A549 (cell line): ENCODE measurements around the gene KPTN. TPM values are rescaled to one million over a fixed set of nuclear protein-coding genes. Genes with fewer than 3 reads are reported as not detected.

ENCODE experiments used
- ATAC-seq, 2 experiments: fragments of 200-7000 bp in 1 of 2; fragments of >200 bp in 1 of 2; cut with Nextera tagmentation in 1 of 2; cut with Tn5 transposase in 1 of 2; 3 replicates each; pipeline versions ENCODE4 v1.8.0 to v1.9.1; 2018 to 2020; ENCODE audit warnings: mild to moderate bottlenecking in 1 of 2, moderate library complexity in 1 of 2
- CTCF ChIA-PET: fragments of 300-600 bp; sonication (Branson Sonifier 250); formaldehyde crosslinking; extraction: SDS; loops from one replicate; lab custom pipeline; 2021; ENCODE audit warnings: antibody characterized with exemption, inconsistent platforms; lab: Yijun Ruan, JAX
- POLR2A ChIA-PET: fragments of 350-600 bp; formaldehyde crosslinking; extraction: SDS; loops from one replicate; lab custom pipeline; 2021; ENCODE audit warnings: antibody characterized with exemption, inconsistent platforms; lab: Yijun Ruan, JAX
- DNase-seq, 2 experiments: peaks; one replicate each; pipeline versions ENCODE4 v3.0.0 to v3.0.0-alpha.2; 2011 to 2016; ENCODE audit warnings: low read depth in 1 of 2, low spot score in 1 of 2
- FAIRE-seq: peaks from 2 replicates; lab custom pipeline; 2011; peaks lifted over from hg19 to GRCh38; lab: Jason Lieb, UNC
- H3K27ac ChIP-seq, 2 experiments: fragments of >200 bp; sonication (Bioruptor Twin); formaldehyde crosslinking; 3 replicates each; pipeline ENCODE4 v1.5.1; 2016 to 2017
- H3K4me1 ChIP-seq: fragments of >200 bp; sonication (Bioruptor Twin); formaldehyde crosslinking; 3 replicates; pipeline ENCODE4 v1.6.1; 2016
- H3K4me2 ChIP-seq: fragments of >200 bp; sonication (Bioruptor Twin); formaldehyde crosslinking; 3 replicates; pipeline ENCODE4 v1.6.1; 2016
- H3K4me3 ChIP-seq: fragments of >200 bp; sonication (Bioruptor Twin); formaldehyde crosslinking; 3 replicates; pipeline ENCODE4 v1.5.1; 2016
- H3K9me3 ChIP-seq: fragments of >200 bp; sonication (Bioruptor Twin); formaldehyde crosslinking; 3 replicates; pipeline ENCODE4 v1.6.1; 2016
- BHLHE40 ChIP-seq: IDR thresholded peaks from 2 replicates; pipeline ENCODE4 v1.6.1; 2012; ENCODE audit warnings: low read depth, low read length, inconsistent platforms
- CBX8 ChIP-seq: fragments of 200-600 bp; sonication (generic); IDR thresholded peaks from 2 replicates; pipeline ENCODE4 v1.6.1; 2016
- CEBPB ChIP-seq, 2 experiments: fragments of >200 bp in 1 of 2; sonication (Bioruptor Twin) in 1 of 2; formaldehyde crosslinking in 1 of 2; IDR thresholded peaks; 2 replicates each; pipeline ENCODE4 v1.6.1; 2012 to 2016
- CHD4 ChIP-seq: fragments of 200-600 bp; sonication (generic); IDR thresholded peaks from 2 replicates; pipeline ENCODE4 v1.6.1; 2016; ENCODE audit warnings: antibody characterized with exemption, mild to moderate bottlenecking, borderline replicate concordance
- EP300 ChIP-seq, 2 experiments: fragments of >200 bp; sonication (Bioruptor Twin); formaldehyde crosslinking; IDR thresholded peaks; 2 replicates in 1 of 2; 3 replicates in 1 of 2; pipeline ENCODE4 v1.6.1; 2016 to 2017
- ESRRA ChIP-seq: fragments of 150-350 bp; IDR thresholded peaks from 2 replicates; pipeline ENCODE4 v1.6.1; 2014; ENCODE audit warnings: mild to moderate bottlenecking, low read length, borderline replicate concordance
- FOSL2 ChIP-seq, 2 experiments: fragments of 450-650 bp in 1 of 2; fragments of >200 bp in 1 of 2; sonication (Bioruptor Twin) in 1 of 2; formaldehyde crosslinking; IDR thresholded peaks; 2 replicates each; pipeline versions ENCODE4 v1.5.0 to v1.6.1; 2016 to 2020; ENCODE audit warnings: mild to moderate bottlenecking in 1 of 2, moderate library complexity in 1 of 2
- HEYL ChIP-seq: fragments of 250-450 bp; sonication (Bioruptor Pico); IDR thresholded peaks from 2 replicates; pipeline ENCODE4 v1.8.0; 2021; ENCODE audit warnings: mild to moderate bottlenecking, moderate library complexity
- HOXA7 ChIP-seq: fragments of 250-450 bp; sonication (Bioruptor Pico); IDR thresholded peaks from 2 replicates; pipeline ENCODE4 v1.5.0; 2020; ENCODE audit warnings: mild to moderate bottlenecking, moderate library complexity
- JUN ChIP-seq, 2 experiments: fragments of >200 bp; sonication (Bioruptor Twin); formaldehyde crosslinking; IDR thresholded peaks; 2 replicates in 1 of 2; 3 replicates in 1 of 2; pipeline ENCODE4 v1.6.1; 2016 to 2017
- MAFK ChIP-seq: fragments of 450-650 bp; IDR thresholded peaks from 2 replicates; pipeline ENCODE4 v1.6.1; 2014; ENCODE audit not compliant: partially characterized antibody
- MYC ChIP-seq: IDR thresholded peaks from 2 replicates; pipeline ENCODE4 v1.6.1; 2012; ENCODE audit warnings: mild to moderate bottlenecking, inconsistent platforms, low read length, improper control_type of control experiment, borderline replicate concordance
- NFE2L2 ChIP-seq: fragments of 150-350 bp; conservative IDR thresholded peaks from 2 replicates; pipeline ENCODE4 v1.6.1; 2014; ENCODE audit warnings: low read length
- NR3C1 ChIP-seq: fragments of >200 bp; sonication (Bioruptor Twin); formaldehyde crosslinking; IDR thresholded peaks from 3 replicates; pipeline ENCODE4 v1.6.1; 2017
- PHF8 ChIP-seq: fragments of 200-600 bp; sonication (generic); IDR thresholded peaks from 2 replicates; pipeline ENCODE4 v1.6.1; 2016; ENCODE audit warnings: low read depth, mild to moderate bottlenecking, antibody characterized with exemption, moderate library complexity, borderline replicate concordance
- POLR2A ChIP-seq: IDR thresholded peaks from 2 replicates; pipeline ENCODE4 v1.6.1; 2012; ENCODE audit warnings: mild to moderate bottlenecking, low read length
- POLR2AphosphoS2 ChIP-seq: conservative IDR thresholded peaks from 2 replicates; pipeline ENCODE4 v1.6.1; 2012; ENCODE audit warnings: low read length, improper control_type of control experiment, inconsistent platforms
- RCOR1 ChIP-seq: fragments of 150-350 bp; IDR thresholded peaks from 2 replicates; pipeline ENCODE4 v1.6.1; 2014; ENCODE audit warnings: antibody characterized with exemption, low read length, low read depth
- SREBF2 ChIP-seq: fragments of 450-650 bp; IDR thresholded peaks from 2 replicates; pipeline ENCODE4 v1.6.1; 2014; ENCODE audit warnings: mild to moderate bottlenecking, moderate library complexity
- TP53 ChIP-seq: fragments of 250-450 bp; sonication (Bioruptor Pico); IDR thresholded peaks from 2 replicates; pipeline ENCODE4 v1.5.0; 2021; ENCODE audit warnings: mild to moderate bottlenecking, moderate library complexity
- ZC3H11A ChIP-seq: fragments of 450-650 bp; IDR thresholded peaks from 2 replicates; pipeline ENCODE4 v1.6.1; 2014; ENCODE audit warnings: antibody characterized with exemption, mild to moderate bottlenecking
- ZSCAN20 ChIP-seq: fragments of 250-450 bp; sonication (Bioruptor Pico); IDR thresholded peaks from 2 replicates; pipeline ENCODE4 v1.8.0; 2022; ENCODE audit warnings: mild to moderate bottlenecking, moderate library complexity
- WGBS: methylation state at CpG from one replicate; pipeline ENCODE4 v1.1.6; 2017; ENCODE audit errors: missing lambda C conversion rate; 5-methylcytosine and 5-hydroxymethylcytosine counted together
- polyA plus RNA-seq, 4 experiments: library from polyadenylated mRNA; depleted of rRNA in 3 of 4; stranded (reverse); fragments of >200 nt; fragmentation: RNase III in 1 of 4; extraction: RNeasy Plus Mini Kit Qiagen cat#74134 plus additional on column Dnase treatment in 1 of 4; gene quantifications; 2 replicates in 3 of 4; 3 replicates in 1 of 4; pipeline ENCODE4 v1.2.3, GENCODE V29; 2011 to 2017
- TF ChIP-seq, protein P1 (sequence below): fragments of 250-450 bp; sonication (Bioruptor Pico); IDR thresholded peaks from 2 replicates; pipeline ENCODE4 v1.5.0; 2020; ENCODE audit warnings: low read depth, mild to moderate bottlenecking, moderate library complexity
- TF ChIP-seq, protein P2 (sequence below): IDR thresholded peaks from 2 replicates; pipeline ENCODE4 v1.6.1; 2012; ENCODE audit warnings: low read depth, borderline replicate concordance
- TF ChIP-seq, protein P3 (sequence below): IDR thresholded peaks from 2 replicates; pipeline ENCODE4 v1.6.1; 2012
- TF ChIP-seq, protein P4 (sequence below): fragments of 250-450 bp; sonication (Bioruptor Pico); IDR thresholded peaks from 2 replicates; pipeline ENCODE4 v1.5.0; 2021; ENCODE audit warnings: mild to moderate bottlenecking, moderate library complexity, borderline replicate concordance
- TF ChIP-seq, protein P5 (sequence below): fragments of >200 bp; sonication (Bioruptor Twin); formaldehyde crosslinking; IDR thresholded peaks from 3 replicates; pipeline ENCODE4 v1.5.1; 2016

Gene KPTN
- polyA plus RNA-seq, 2 of the 4 experiments (the other 2 are of a cell fraction): 10.6 to 20.6 TPM

DNA sequence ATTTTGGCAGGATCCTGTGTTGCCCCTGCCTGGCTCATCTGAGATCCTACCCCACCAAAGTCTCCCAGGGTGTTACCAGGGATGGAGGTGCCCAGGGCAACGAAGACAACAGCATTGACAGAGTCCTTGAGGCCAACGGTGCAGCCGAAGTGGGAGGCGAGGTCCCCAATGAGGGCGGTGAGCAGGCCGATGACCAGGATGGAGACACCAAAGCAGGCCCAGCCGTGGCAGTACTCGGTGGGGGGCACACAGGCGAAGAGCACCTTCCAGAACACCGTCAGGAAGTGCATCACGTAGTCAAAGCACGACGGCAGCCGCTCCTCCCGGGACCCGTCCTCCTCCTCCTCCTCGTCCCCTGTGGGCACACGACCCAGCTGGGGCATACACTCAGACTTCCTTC, 51.9 kb downstream of the KPTN start (continued):
- TF ChIP-seq ESRRA: no peak
- no peak for TF ChIP-seq TP53 (CRISPR knock-in tag)
- no peak for TF ChIP-seq NFE2L2
- TF ChIP-seq MAFK: no peak
- TF ChIP-seq, protein P1, sequence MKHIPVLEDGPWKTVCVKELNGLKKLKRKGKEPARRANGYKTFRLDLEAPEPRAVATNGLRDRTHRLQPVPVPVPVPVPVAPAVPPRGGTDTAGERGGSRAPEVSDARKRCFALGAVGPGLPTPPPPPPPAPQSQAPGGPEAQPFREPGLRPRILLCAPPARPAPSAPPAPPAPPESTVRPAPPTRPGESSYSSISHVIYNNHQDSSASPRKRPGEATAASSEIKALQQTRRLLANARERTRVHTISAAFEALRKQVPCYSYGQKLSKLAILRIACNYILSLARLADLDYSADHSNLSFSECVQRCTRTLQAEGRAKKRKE: no peak
- TF ChIP-seq, all 56 proteins: peak for 0

DNA sequence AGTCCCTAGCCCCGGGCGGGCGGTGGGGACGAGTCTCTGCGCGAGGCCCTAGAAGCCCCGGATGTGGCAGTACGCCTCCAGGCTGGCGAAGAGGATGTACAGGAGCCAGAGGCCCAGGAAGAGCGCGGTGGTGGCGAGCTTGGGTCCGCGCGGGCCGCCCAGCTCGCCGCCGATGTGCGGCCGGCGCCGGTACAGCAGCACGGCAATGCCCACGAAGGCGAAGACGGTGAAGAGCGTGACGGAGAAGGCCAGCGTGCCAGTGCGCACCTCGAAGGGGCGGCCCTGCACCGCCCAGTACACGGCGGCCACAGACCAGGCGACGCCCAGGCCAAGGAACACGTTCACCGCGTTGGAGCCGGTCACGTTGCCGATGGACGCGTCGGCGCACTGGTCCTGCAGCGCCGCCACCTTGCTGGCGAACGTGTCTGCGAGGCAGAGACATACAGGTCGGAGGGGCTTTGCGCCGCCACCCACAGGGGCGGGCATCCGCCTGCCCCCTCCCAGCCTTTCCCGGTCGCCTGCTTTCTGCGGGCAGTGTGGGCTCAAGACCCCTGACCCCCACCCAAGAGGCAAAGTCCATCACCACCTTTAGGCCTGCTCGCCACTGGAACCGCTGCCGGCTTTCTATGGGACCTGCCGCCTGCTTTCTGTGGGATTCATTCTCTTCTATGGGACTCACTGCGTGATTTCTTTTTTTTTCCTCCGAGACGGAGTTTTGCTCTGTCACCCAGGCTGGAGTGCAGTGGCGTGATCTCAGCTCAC, 53.8 kb downstream of the KPTN start:
- peak in 1 of 2 experiments; percentile 1; a peak in 1 of 6 replicates for ATAC-seq
- 76% methylated on average over 69 of the region's 69 CpGs for WGBS
- no peak overlapping the region for H3K27ac ChIP-seq
- TF ChIP-seq POLR2AphosphoS2 (no peak), HEYL (CRISPR knock-in tag) (no peak), PHF8 (no peak)
- TF ChIP-seq, protein P2, sequence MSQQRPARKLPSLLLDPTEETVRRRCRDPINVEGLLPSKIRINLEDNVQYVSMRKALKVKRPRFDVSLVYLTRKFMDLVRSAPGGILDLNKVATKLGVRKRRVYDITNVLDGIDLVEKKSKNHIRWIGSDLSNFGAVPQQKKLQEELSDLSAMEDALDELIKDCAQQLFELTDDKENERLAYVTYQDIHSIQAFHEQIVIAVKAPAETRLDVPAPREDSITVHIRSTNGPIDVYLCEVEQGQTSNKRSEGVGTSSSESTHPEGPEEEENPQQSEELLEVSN: peak; percentile 40; the same call in 1 of the 2 replicates
- TF ChIP-seq, protein P3, sequence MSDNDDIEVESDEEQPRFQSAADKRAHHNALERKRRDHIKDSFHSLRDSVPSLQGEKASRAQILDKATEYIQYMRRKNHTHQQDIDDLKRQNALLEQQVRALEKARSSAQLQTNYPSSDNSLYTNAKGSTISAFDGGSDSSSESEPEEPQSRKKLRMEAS: peak; percentile 49
- TF ChIP-seq, all 56 proteins: peak for 2
- Histone ChIP-seq H3K4me3 (no peak overlapping the region), H3K9me3 (no peaks in the 10 kb centered on the region; the same call in 2 of the 3 replicates), H3K4me1 (peaks cover 20% of the 10 kb centered on the region), H3K4me2 (0 out of 3 replicates have a peak overlapping the region, but pooled peaks have one; percentile 27)
- POLR2A ChIA-PET: no interaction called here
- FAIRE-seq (no peak), DNase-seq (no peak)
- CTCF ChIA-PET: interaction anchor here (0.6 to 28.3 kb wide), 9 partner anchors 16 to 358 kb away, joined by 3 to 901 read pairs (median 9); partner anchors contain the start of genes EHD2, KPTN and NAPA

DNA sequence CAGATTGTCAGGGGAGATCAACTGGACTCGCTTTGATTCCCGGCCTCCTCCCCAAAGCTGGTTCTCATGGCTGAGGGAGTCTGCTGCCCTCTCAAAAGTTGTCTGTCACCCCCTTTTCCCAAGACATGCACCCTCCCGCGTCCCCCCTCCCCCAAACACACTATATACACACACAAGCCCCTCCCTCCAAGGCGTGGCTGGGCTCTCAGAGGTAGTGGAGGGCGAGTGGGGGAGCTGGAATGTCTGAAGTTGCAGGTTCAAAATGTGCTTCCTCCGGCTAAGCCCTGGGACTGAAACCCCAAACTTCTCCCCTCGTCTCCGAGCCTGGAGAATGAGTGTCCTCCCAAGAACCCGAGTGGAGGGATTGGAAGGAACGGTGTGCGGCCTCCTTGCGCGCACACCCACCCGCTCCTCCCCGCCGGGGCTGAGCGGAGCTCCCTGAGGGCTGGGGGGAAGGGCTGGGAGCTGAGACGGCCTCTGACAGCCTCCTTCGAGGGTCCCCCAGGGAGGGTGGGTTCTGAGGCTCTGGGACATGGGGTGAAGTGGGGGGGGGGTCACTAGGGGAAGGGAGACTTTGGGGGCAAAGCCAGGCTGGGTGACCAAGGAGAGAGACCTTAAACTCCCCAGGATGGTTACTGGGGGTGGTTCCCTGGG, 54.8 kb downstream of the KPTN start:
- CTCF ChIA-PET: interaction anchor here (0.5 to 28.3 kb wide), 19 partner anchors 8 to 724 kb away, joined by 3 to 901 read pairs (median 5); partner anchors contain the start of genes EHD2, INAFM1, KPTN and NAPA
- Histone ChIP-seq H3K27ac (no peak overlapping the region), H3K4me1 (peaks cover 20% of the 10 kb centered on the region), H3K9me3 (no peaks in the 10 kb centered on the region; the same call in 2 of the 3 replicates), H3K4me3 (no peak overlapping the region), H3K4me2 (peak overlapping the region; percentile 99)
- DNase-seq (no peak), ATAC-seq (no peak), FAIRE-seq (no peak)
- WGBS: 75% methylated on average over 19 of the region's 20 CpGs
- POLR2A ChIA-PET: no interaction called here
- no peak for TF ChIP-seq ZSCAN20 (CRISPR knock-in tag)
- TF ChIP-seq EP300 (IDR thresholded peaks at IDR 0.05): no peak
- no peak for TF ChIP-seq BHLHE40
- TF ChIP-seq, protein P4, sequence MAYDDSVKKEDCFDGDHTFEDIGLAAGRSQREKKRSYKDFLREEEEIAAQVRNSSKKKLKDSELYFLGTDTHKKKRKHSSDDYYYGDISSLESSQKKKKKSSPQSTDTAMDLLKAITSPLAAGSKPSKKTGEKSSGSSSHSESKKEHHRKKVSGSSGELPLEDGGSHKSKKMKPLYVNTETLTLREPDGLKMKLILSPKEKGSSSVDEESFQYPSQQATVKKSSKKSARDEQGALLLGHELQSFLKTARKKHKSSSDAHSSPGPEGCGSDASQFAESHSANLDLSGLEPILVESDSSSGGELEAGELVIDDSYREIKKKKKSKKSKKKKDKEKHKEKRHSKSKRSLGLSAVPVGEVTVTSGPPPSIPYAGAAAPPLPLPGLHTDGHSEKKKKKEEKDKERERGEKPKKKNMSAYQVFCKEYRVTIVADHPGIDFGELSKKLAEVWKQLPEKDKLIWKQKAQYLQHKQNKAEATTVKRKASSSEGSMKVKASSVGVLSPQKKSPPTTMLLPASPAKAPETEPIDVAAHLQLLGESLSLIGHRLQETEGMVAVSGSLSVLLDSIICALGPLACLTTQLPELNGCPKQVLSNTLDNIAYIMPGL (CRISPR knock-in tag): no peak
- TF ChIP-seq MYC: no peak
- TF ChIP-seq NR3C1: no peak
- no peak for TF ChIP-seq POLR2AphosphoS2
- TF ChIP-seq, protein P5, sequence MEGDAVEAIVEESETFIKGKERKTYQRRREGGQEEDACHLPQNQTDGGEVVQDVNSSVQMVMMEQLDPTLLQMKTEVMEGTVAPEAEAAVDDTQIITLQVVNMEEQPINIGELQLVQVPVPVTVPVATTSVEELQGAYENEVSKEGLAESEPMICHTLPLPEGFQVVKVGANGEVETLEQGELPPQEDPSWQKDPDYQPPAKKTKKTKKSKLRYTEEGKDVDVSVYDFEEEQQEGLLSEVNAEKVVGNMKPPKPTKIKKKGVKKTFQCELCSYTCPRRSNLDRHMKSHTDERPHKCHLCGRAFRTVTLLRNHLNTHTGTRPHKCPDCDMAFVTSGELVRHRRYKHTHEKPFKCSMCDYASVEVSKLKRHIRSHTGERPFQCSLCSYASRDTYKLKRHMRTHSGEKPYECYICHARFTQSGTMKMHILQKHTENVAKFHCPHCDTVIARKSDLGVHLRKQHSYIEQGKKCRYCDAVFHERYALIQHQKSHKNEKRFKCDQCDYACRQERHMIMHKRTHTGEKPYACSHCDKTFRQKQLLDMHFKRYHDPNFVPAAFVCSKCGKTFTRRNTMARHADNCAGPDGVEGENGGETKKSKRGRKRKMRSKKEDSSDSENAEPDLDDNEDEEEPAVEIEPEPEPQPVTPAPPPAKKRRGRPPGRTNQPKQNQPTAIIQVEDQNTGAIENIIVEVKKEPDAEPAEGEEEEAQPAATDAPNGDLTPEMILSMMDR: no peak
- TF ChIP-seq ESRRA: no peak
- TF ChIP-seq CEBPB (IDR thresholded peaks at IDR 0.05): no peak
- TF ChIP-seq POLR2A: no peak
- TF ChIP-seq ZC3H11A: no peak
- no peak for TF ChIP-seq HOXA7 (CRISPR knock-in tag)
- TF ChIP-seq CBX8: no peak
- TF ChIP-seq RCOR1: no peak
- no peak for TF ChIP-seq CHD4
- TF ChIP-seq JUN (IDR thresholded peaks at IDR 0.05): no peak
- TF ChIP-seq SREBF2: no peak
- TF ChIP-seq FOSL2 (IDR thresholded peaks at IDR 0.05): no peak
- TF ChIP-seq FOSL2 (CRISPR knock-in tag; IDR thresholded peaks at IDR 0.05): no peak
